H1 (cell line): ENCODE results near the gene C11orf42. TPM values are rescaled to one million over a fixed set of nuclear protein-coding genes. Genes with fewer than 3 reads are reported as not detected.

Experiments
- BCL11A ChIP-seq, 2 experiments: IDR thresholded peaks; one replicate each; pipeline ENCODE4 v1.6.1; 2011; ENCODE audit warnings: low read depth in 2 of 2, low read length in 2 of 2, mild to moderate bottlenecking in 2 of 2
- CHD2 ChIP-seq: IDR thresholded peaks from 2 replicates; pipeline ENCODE4 v1.6.1; 2012; ENCODE audit warnings: low read length, improper control_type of control experiment
- FOSL1 ChIP-seq: IDR thresholded peaks from 2 replicates; pipeline ENCODE4 v1.6.1; 2011; ENCODE audit warnings: mild to moderate bottlenecking, low read depth, low read length, moderate library complexity; ENCODE audit not compliant: insufficient read depth
- GABPA ChIP-seq: IDR thresholded peaks from 2 replicates; pipeline ENCODE4 v1.6.1; 2011; ENCODE audit warnings: mild to moderate bottlenecking, low read length, moderate library complexity, borderline replicate concordance; ENCODE audit not compliant: insufficient read depth
- ZNF274 ChIP-seq: IDR thresholded peaks from 2 replicates; pipeline ENCODE4 v1.7.0; 2012; ENCODE audit warnings: low read length, borderline replicate concordance; ENCODE audit errors: extremely low read depth
- polyA plus RNA-seq, 7 experiments: library from polyadenylated mRNA; depleted of rRNA in 3 of 7; stranded (reverse) in 5 of 7; unstranded in 2 of 7; fragments of >200 nt in 5 of 7; fragments of 200-250 nt in 2 of 7; gene quantifications; 1 replicate in 5 of 7; 2 replicates in 1 of 7; 4 replicates in 1 of 7; pipeline versions ENCODE4 v1.2.1 to v1.2.3, GENCODE V29; 2011 to 2013; ENCODE audit warnings: missing spikeins in 2 of 7, mixed read lengths in 2 of 7
- total RNA-seq: library from RNA; stranded (reverse); fragmentation: NEBNext Ultra II Directional; extraction: Animal tissue kit (Norgen Biotek cat#: 25700); gene quantifications from 2 replicates; pipeline ENCODE4 v1.2.1, GENCODE V29; 2021

C11orf42 gene
- total and polyA plus RNA-seq, 2 of the 8 experiments (the other 6 are each of a cell fraction or from before 2014, with no cell fraction given), result not detected

DNA sequence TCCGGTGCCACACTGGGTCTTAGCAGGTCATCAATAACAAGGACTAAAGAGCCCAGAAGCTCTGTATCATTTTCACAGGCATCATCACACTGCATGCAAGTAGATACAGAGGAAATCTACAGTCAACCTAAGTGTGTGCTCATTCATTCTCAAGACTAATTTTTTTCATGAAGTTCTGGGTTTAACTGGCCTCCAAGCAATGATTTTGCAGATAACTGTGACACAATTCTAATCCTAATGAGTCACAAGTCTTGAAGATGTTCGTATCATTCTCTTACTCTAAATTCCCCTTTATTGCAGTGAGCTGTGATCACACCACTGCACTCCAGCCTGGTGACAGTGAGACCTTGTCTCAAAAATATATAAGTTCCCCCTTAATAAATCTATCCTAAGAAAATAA is 3.9 kb upstream of the C11orf42 start (continued):
- TF ChIP-seq GABPA (no peak), BCL11A (IDR thresholded peaks at IDR 0.05; ENCODE audit: low read depth in 2 of 2, low read length in 2 of 2) (no peak), FOSL1 (no peak), CHD2 (no peak), ZNF274 (no peak)
- TF ChIP-seq, all 59 proteins: peak for 0
